H1 (cell line): ENCODE measurements around the gene TMEM185A. TPM values are rescaled to one million over a fixed set of nuclear protein-coding genes. Genes with fewer than 3 reads are reported as not detected.

Experiments
- CTCF ChIA-PET: fragments of 300-600 bp; sonication (Branson Sonifier 250); formaldehyde crosslinking; loops from one replicate; lab custom pipeline; 2021; ENCODE audit not compliant: partially characterized antibody; lab: Charles Lee
- POLR2A ChIA-PET: fragments of 300-600 bp; sonication (Branson Sonifier 250); formaldehyde crosslinking; loops from one replicate; lab custom pipeline; 2021; ENCODE audit warnings: inconsistent platforms; ENCODE audit not compliant: partially characterized antibody; lab: Charles Lee
- DNase-seq, 2 experiments: peaks; one replicate each; pipeline versions ENCODE4 v3.0.0 to v3.0.0-alpha.2; 2010 to 2022; ENCODE audit warnings: low spot score in 2 of 2, low read depth in 1 of 2, mixed read lengths in 1 of 2
- FAIRE-seq: peaks from 2 replicates; lab custom pipeline; 2011; peaks lifted over from hg19 to GRCh38; lab: Jason Lieb, UNC
- H2AFZ ChIP-seq: 2 replicates; pipeline ENCODE4 v1.8.1; 2012; ENCODE audit warnings: low read length, inconsistent platforms
- H2AK5ac ChIP-seq: 2 replicates; pipeline ENCODE4 v1.6.1; 2013; ENCODE audit warnings: low read depth, low read length
- H2BK120ac ChIP-seq: replicated peaks from 2 replicates; pipeline ENCODE3; 2013; ENCODE audit warnings: low read depth, low read length, inconsistent platforms
- H2BK12ac ChIP-seq: 2 replicates; pipeline ENCODE4 v1.6.1; 2013; ENCODE audit warnings: low read depth, low read length
- H2BK15ac ChIP-seq: 2 replicates; pipeline ENCODE4 v1.6.1; 2013; ENCODE audit warnings: low read length
- H2BK20ac ChIP-seq: 2 replicates; pipeline ENCODE4 v1.6.1; 2013; ENCODE audit warnings: low read length
- H2BK5ac ChIP-seq: 2 replicates; pipeline ENCODE4 v1.6.1; 2013; ENCODE audit warnings: low read depth, low read length
- H3K14ac ChIP-seq: 2 replicates; pipeline ENCODE4 v1.6.1; 2013; ENCODE audit warnings: inconsistent platforms; ENCODE audit not compliant: insufficient read length
- H3K18ac ChIP-seq: 2 replicates; pipeline ENCODE4 v1.6.1; 2013; ENCODE audit warnings: low read length; ENCODE audit errors: extremely low read depth
- H3K23ac ChIP-seq: 2 replicates; pipeline ENCODE4 v1.6.1; 2013; ENCODE audit warnings: inconsistent platforms; ENCODE audit not compliant: insufficient read length
- H3K23me2 ChIP-seq: 2 replicates; pipeline ENCODE4 v1.6.1; 2013; ENCODE audit warnings: low read depth, low read length
- H3K27ac ChIP-seq: 2 replicates; pipeline ENCODE4 v1.6.1; 2011; ENCODE audit warnings: low read depth, low read length, inconsistent platforms
- H3K27me3 ChIP-seq, 4 experiments: replicated peaks in 1 of 4; 1 replicate in 1 of 4; 2 replicates in 3 of 4; pipeline versions ENCODE4 v1.6.1 to v1.8.1; 2011 to 2013; ENCODE audit warnings: low read length in 3 of 4, mild to moderate bottlenecking in 3 of 4, inconsistent platforms in 2 of 4, mixed read lengths in 2 of 4, moderate library complexity in 1 of 4; ENCODE audit not compliant: control insufficient read depth in 3 of 4, insufficient read depth in 3 of 4; ENCODE audit errors: extremely low read depth in 1 of 4
- H3K36me3 ChIP-seq, 4 experiments: 2 replicates each; pipeline versions ENCODE4 v1.6.1 to v1.8.1; 2011 to 2013; ENCODE audit warnings: mild to moderate bottlenecking in 4 of 4, low read length in 3 of 4, moderate library complexity in 2 of 4, control low read depth in 1 of 4, inconsistent platforms in 1 of 4; ENCODE audit not compliant: insufficient read depth in 4 of 4, control insufficient read depth in 2 of 4
- H3K4ac ChIP-seq: replicated peaks from 2 replicates; pipeline ENCODE3; 2013; ENCODE audit warnings: low read length, low read depth, mixed read lengths, inconsistent platforms; ENCODE audit not compliant: insufficient read length
- H3K4me1 ChIP-seq, 4 experiments: replicated peaks in 1 of 4; 1 replicate in 1 of 4; 2 replicates in 3 of 4; pipeline versions ENCODE4 v1.6.1 to v1.8.1; 2011 to 2013; ENCODE audit warnings: low read length in 3 of 4, inconsistent platforms in 2 of 4, mixed read lengths in 1 of 4; ENCODE audit not compliant: insufficient read depth in 4 of 4, control insufficient read depth in 3 of 4
- H3K4me2 ChIP-seq, 2 experiments: 2 replicates each; pipeline versions ENCODE4 v1.6.1 to v1.8.1; 2011 to 2013; ENCODE audit warnings: low read depth in 2 of 2, low read length in 2 of 2, control low read depth in 1 of 2, inconsistent platforms in 1 of 2, mild to moderate bottlenecking in 1 of 2; ENCODE audit not compliant: insufficient read depth in 1 of 2
- H3K4me3 ChIP-seq, 4 experiments: fragments of 200-600, 300-600 bp in 1 of 4; sonication (generic), shearing (Covaris generic), sonication (Bioruptor Twin) in 1 of 4; 2 replicates each; pipeline versions ENCODE4 v1.5.1 to v1.8.1; 2011 to 2016; ENCODE audit warnings: low read length in 4 of 4, low read depth in 3 of 4, control low read depth in 2 of 4, inconsistent platforms in 2 of 4, mild to moderate bottlenecking in 2 of 4, mixed read lengths in 1 of 4, moderate library complexity in 1 of 4; ENCODE audit not compliant: insufficient read depth in 2 of 4; ENCODE audit errors: extremely low read depth in 1 of 4
- H3K56ac ChIP-seq: replicated peaks from 2 replicates; pipeline ENCODE3; 2013; ENCODE audit warnings: low read depth, mild to moderate bottlenecking, mixed read lengths, low read length, inconsistent platforms; ENCODE audit not compliant: insufficient read length
- H3K79me1 ChIP-seq: 2 replicates; pipeline ENCODE4 v1.6.1; 2013; ENCODE audit warnings: low read depth, low read length, control low read depth
- H3K79me2 ChIP-seq, 2 experiments: 2 replicates each; pipeline versions ENCODE4 v1.6.1 to v1.8.1; 2012 to 2013; ENCODE audit warnings: low read length in 2 of 2, mild to moderate bottlenecking in 2 of 2, inconsistent platforms in 1 of 2; ENCODE audit not compliant: insufficient read depth in 2 of 2, control insufficient read depth in 1 of 2
- H3K9ac ChIP-seq, 4 experiments: replicated peaks in 1 of 4; 1 replicate in 1 of 4; 2 replicates in 3 of 4; pipeline versions ENCODE4 v1.6.1 to v1.8.1; 2011 to 2013; ENCODE audit warnings: low read depth in 3 of 4, low read length in 3 of 4, control low read depth in 2 of 4, mild to moderate bottlenecking in 2 of 4, moderate library complexity in 2 of 4, inconsistent platforms in 1 of 4; ENCODE audit errors: extremely low read depth in 1 of 4
- H3K9me3 ChIP-seq, 2 experiments: 2 replicates each; pipeline versions ENCODE4 v1.6.1 to v1.8.1; 2012 to 2013; ENCODE audit warnings: mild to moderate bottlenecking in 2 of 2, moderate library complexity in 2 of 2, control low read depth in 1 of 2, inconsistent platforms in 1 of 2, low read depth in 1 of 2, low read length in 1 of 2, mixed read lengths in 1 of 2; ENCODE audit not compliant: insufficient read depth in 2 of 2
- H4K20me1 ChIP-seq, 2 experiments: replicated peaks in 1 of 2; 2 replicates each; pipeline versions ENCODE3 to v1.8.1; 2011 to 2013; ENCODE audit warnings: inconsistent platforms in 2 of 2, low read length in 2 of 2, mild to moderate bottlenecking in 1 of 2; ENCODE audit not compliant: insufficient read depth in 2 of 2, control insufficient read depth in 1 of 2
- H4K5ac ChIP-seq: 2 replicates; pipeline ENCODE4 v1.6.1; 2013; ENCODE audit warnings: low read length, low read depth, mixed read lengths, inconsistent platforms; ENCODE audit not compliant: insufficient read length
- H4K8ac ChIP-seq: 2 replicates; pipeline ENCODE4 v1.8.0; 2013; ENCODE audit warnings: mild to moderate bottlenecking, moderate library complexity, low read length, inconsistent platforms; ENCODE audit not compliant: insufficient read depth; ENCODE audit errors: extremely low read depth
- H4K91ac ChIP-seq: replicated peaks from 2 replicates; pipeline ENCODE3; 2013; ENCODE audit warnings: low read length, mixed read lengths, inconsistent platforms; ENCODE audit not compliant: insufficient read length
- BCL11A ChIP-seq, 2 experiments: IDR thresholded peaks; one replicate each; pipeline ENCODE4 v1.6.1; 2011; ENCODE audit warnings: low read depth in 2 of 2, low read length in 2 of 2, mild to moderate bottlenecking in 2 of 2
- CEBPB ChIP-seq: IDR thresholded peaks from 2 replicates; pipeline ENCODE4 v1.6.1; 2012; ENCODE audit warnings: low read depth, low read length
- CREB1 ChIP-seq: IDR thresholded peaks from 2 replicates; pipeline ENCODE4 v1.6.1; 2012; ENCODE audit warnings: inconsistent platforms
- GTF2F1 ChIP-seq: IDR thresholded peaks from 2 replicates; pipeline ENCODE4 v1.6.1; 2012; ENCODE audit warnings: low read depth, low read length, improper control_type of control experiment, borderline replicate concordance
- KDM4A ChIP-seq: IDR thresholded peaks from one replicate; pipeline ENCODE4 v1.7.1; 2012; ENCODE audit warnings: low read depth, mild to moderate bottlenecking, moderate library complexity, low read length, inconsistent platforms; ENCODE audit not compliant: severe bottlenecking
- NRF1 ChIP-seq: IDR thresholded peaks from 2 replicates; pipeline ENCODE4 v1.6.1; 2011; ENCODE audit warnings: mild to moderate bottlenecking, low read depth, low read length, improper control_type of control experiment
- POU5F1 ChIP-seq: IDR thresholded peaks from 2 replicates; pipeline ENCODE4 v1.6.1; 2011; ENCODE audit warnings: low read depth, mild to moderate bottlenecking, low read length, moderate library complexity
- RBBP5 ChIP-seq: IDR thresholded peaks from 2 replicates; pipeline ENCODE4 v1.7.1; 2012; ENCODE audit warnings: low read depth, mild to moderate bottlenecking, inconsistent platforms, low read length, moderate library complexity, borderline replicate concordance
- SIN3A ChIP-seq, 2 experiments: IDR thresholded peaks in 1 of 2; conservative IDR thresholded peaks in 1 of 2; 2 replicates each; pipeline ENCODE4 v1.6.1; 2011 to 2012; ENCODE audit warnings: low read length in 2 of 2, improper control_type of control experiment in 1 of 2, low read depth in 1 of 2, mild to moderate bottlenecking in 1 of 2
- SIRT6 ChIP-seq: IDR thresholded peaks from one replicate; pipeline ENCODE4 v1.7.1; 2012; ENCODE audit warnings: low read length, inconsistent platforms
- SP1 ChIP-seq: IDR thresholded peaks from 2 replicates; pipeline ENCODE4 v1.6.1; 2011; ENCODE audit warnings: low read depth, low read length
- SP2 ChIP-seq: IDR thresholded peaks from 2 replicates; pipeline ENCODE4 v1.6.1; 2012; ENCODE audit warnings: mild to moderate bottlenecking, low read length, inconsistent platforms
- YY1 ChIP-seq: IDR thresholded peaks from 2 replicates; pipeline ENCODE4 v1.6.1; 2011; ENCODE audit warnings: low read depth, mild to moderate bottlenecking, low read length
- WGBS, 2 experiments: shearing (Covaris generic) in 1 of 2; methylation state at CpG; one replicate each; pipeline versions ENCODE4 v1.1.6 to v1.1.7; 2013 to 2015; ENCODE audit warnings: low lambda C conversion rate in 2 of 2, mixed read lengths in 2 of 2, inconsistent platforms in 1 of 2, low coverage in 1 of 2, missing lambda C conversion rate in 1 of 2; ENCODE audit not compliant: insufficient replicate concordance in 2 of 2, insufficient coverage in 1 of 2, insufficient read length in 1 of 2; ENCODE audit errors: extremely low coverage in 1 of 2, missing lambda C conversion rate in 1 of 2; 5-methylcytosine and 5-hydroxymethylcytosine counted together
- polyA plus RNA-seq, 7 experiments: library from polyadenylated mRNA; depleted of rRNA in 3 of 7; stranded (reverse) in 5 of 7; unstranded in 2 of 7; fragments of >200 nt in 5 of 7; fragments of 200-250 nt in 2 of 7; gene quantifications; 1 replicate in 5 of 7; 2 replicates in 1 of 7; 4 replicates in 1 of 7; pipeline versions ENCODE4 v1.2.1 to v1.2.3, GENCODE V29; 2011 to 2013; ENCODE audit warnings: missing spikeins in 2 of 7, mixed read lengths in 2 of 7
- total RNA-seq: library from RNA; stranded (reverse); fragmentation: NEBNext Ultra II Directional; extraction: Animal tissue kit (Norgen Biotek cat#: 25700); gene quantifications from 2 replicates; pipeline ENCODE4 v1.2.1, GENCODE V29; 2021

TMEM185A gene
- total and polyA plus RNA-seq, 2 of the 8 experiments (the other 6 are each of a cell fraction or from before 2014, with no cell fraction given) = 15.0 to 26.5 TPM

DNA sequence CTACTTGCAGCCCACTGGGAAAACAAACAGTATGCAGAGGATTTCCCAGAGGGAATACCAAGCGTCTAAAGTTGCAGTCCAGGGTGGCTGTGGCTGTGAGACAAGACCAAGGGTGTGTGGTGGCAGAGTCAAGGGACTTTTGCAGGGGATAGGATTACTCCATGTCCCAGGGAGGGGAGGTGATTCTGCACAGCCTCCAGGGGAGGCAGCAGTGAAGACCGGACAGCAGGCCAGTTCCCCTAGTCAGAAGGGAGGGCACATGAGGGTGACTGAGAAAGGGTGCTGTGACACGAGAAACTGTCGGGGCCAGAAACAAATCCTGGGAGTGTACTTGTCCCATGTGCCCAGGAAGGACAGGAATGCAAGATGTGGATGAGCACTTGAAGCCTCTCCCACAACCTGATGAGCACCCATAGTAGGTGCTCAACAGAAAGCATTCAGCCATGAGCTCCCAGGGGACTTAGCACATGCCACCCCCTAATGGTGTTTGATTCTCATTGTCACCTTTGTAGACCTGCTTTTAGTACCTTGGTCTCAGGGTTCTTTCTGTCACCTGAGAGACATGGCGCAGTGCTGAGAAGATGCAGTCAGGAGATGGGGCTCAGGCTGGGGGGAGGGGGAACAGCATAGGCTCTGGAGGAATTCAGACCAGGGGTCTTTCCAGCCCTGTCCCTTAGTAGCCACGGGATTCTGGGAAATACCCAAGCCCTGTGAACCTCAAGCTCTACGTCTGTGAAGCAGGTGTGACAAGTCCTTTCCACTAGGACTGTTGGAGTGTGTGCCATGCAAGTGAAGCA, 63.8 kb downstream of the TMEM185A start:
- Histone ChIP-seq H3K27me3 (no peaks in the 10 kb centered on the region), H3K27ac (no peak overlapping the region), H3K79me2 (no peaks in the 10 kb centered on the region), H3K4me3 (no peak overlapping the region), H2BK15ac (no peak overlapping the region), H4K8ac (no peak overlapping the region; the same call in 1 of the 2 replicates), H2AFZ (no peak overlapping the region), H3K14ac (no peak overlapping the region), H3K4ac (no peak overlapping the region), H2BK12ac (no peak overlapping the region), H3K4me2 (no peak overlapping the region), H4K91ac (no peak overlapping the region), H2BK5ac (no peak overlapping the region), H4K5ac (no peak overlapping the region), H3K4me1 (no peaks in the 10 kb centered on the region), H3K18ac (no peak overlapping the region), H3K9me3 (no peaks in the 10 kb centered on the region), H3K36me3 (no peaks in the 10 kb centered on the region), H2BK20ac (no peak overlapping the region), H2AK5ac (no peak overlapping the region), H3K23ac (no peak overlapping the region), H3K79me1 (no peaks in the 10 kb centered on the region), H3K56ac (no peak overlapping the region), H3K23me2 (no peaks in the 10 kb centered on the region), H3K9ac (no peak overlapping the region), H2BK120ac (no peak overlapping the region), H4K20me1 (no peaks in the 10 kb centered on the region)
- WGBS, 2 experiments = 91% methylated on average over 6 of the region's 7 CpGs; no CpG with 5 or more reads in 1 of the 2 experiments
- ChIA-PET CTCF (no interaction called here), POLR2A (no interaction called here)
- no peak for FAIRE-seq
- no peak for TF ChIP-seq SP2
- TF ChIP-seq SP1 = no peak
- no peak for TF ChIP-seq SIRT6
- TF ChIP-seq YY1 = no peak
- no peak for TF ChIP-seq BCL11A (IDR thresholded peaks at IDR 0.05; ENCODE audit: low read depth in 2 of 2, low read length in 2 of 2)
- no peak for TF ChIP-seq CREB1
- TF ChIP-seq POU5F1 = no peak
- TF ChIP-seq RBBP5 = no peak
- TF ChIP-seq CEBPB = no peak
- TF ChIP-seq GTF2F1 = no peak
- TF ChIP-seq SIN3A (conservative IDR thresholded peaks at IDR 0.05 in 1 of 2, IDR thresholded peaks at IDR 0.05 in 1 of 2; ENCODE audit: low read depth in 1 of 2, low read length in 2 of 2) = no peak
- TF ChIP-seq NRF1 = no peak
- no peak for TF ChIP-seq KDM4A
- DNase-seq = no peak
